Sigmoid colon (tissue), 4 donors: ENCODE results near the gene CEACAM19.

Source experiments
- EP300 ChIP-seq, 4 donors: sonication (generic); formaldehyde crosslinking; IDR thresholded peaks; one replicate each; pipeline ENCODE4 v1.6.1; 2017; ENCODE audit warnings: antibody characterized with exemption in 4 of 4
- POLR2A ChIP-seq, 2 donors: fragments of 450-650 bp; IDR thresholded peaks; one replicate each; pipeline ENCODE4 v1.6.1; 2016; ENCODE audit warnings: antibody characterized with exemption in 2 of 2, mild to moderate bottlenecking in 2 of 2, moderate library complexity in 2 of 2

- TF ChIP-seq POLR2A (IDR thresholded peaks at IDR 0.05) (no peak), EP300 (IDR thresholded peaks at IDR 0.05) (no peak)
Measured at GRCh38 chr19:44682807-44683206, 11.5 kb downstream of the CEACAM19 start.
